Mesendoderm (in vitro differentiated cells): ENCODE measurements around the gene TRIM67.

Experiments
- DNase-seq: peaks from one replicate; pipeline ENCODE4 v3.0.0; 2013
- H2AK5ac ChIP-seq: 2 replicates; pipeline ENCODE4 v1.6.1; 2013; ENCODE audit warnings: low read length, inconsistent platforms
- H2BK120ac ChIP-seq: 2 replicates; pipeline ENCODE4 v1.6.1; 2013; ENCODE audit warnings: low read depth, mild to moderate bottlenecking, low read length, moderate library complexity, mixed read lengths
- H2BK15ac ChIP-seq: replicated peaks from 2 replicates; pipeline ENCODE4 v1.6.1; 2013; ENCODE audit warnings: low read depth, mild to moderate bottlenecking, moderate library complexity
- H2BK5ac ChIP-seq: 2 replicates; pipeline ENCODE4 v1.6.1; 2013; ENCODE audit warnings: low read length, inconsistent platforms
- H3K18ac ChIP-seq: 2 replicates; pipeline ENCODE4 v1.6.1; 2013; ENCODE audit warnings: mild to moderate bottlenecking, low read length, mixed read lengths
- H3K23ac ChIP-seq: one replicate; pipeline ENCODE4 v1.6.1; 2013; ENCODE audit warnings: low read length
- H3K27ac ChIP-seq: 2 replicates; pipeline ENCODE4 v1.5.1; 2013; ENCODE audit warnings: low read depth, mild to moderate bottlenecking, inconsistent platforms, low read length, moderate library complexity
- H3K27me3 ChIP-seq: 2 replicates; pipeline ENCODE4 v1.6.1; 2013; ENCODE audit warnings: low read length, control low read depth, mild to moderate bottlenecking, inconsistent platforms; ENCODE audit not compliant: insufficient read depth, poor library complexity
- H3K36me3 ChIP-seq: 2 replicates; pipeline ENCODE4 v1.6.1; 2013; ENCODE audit warnings: low read length, inconsistent platforms; ENCODE audit not compliant: control insufficient read depth, insufficient read depth
- H3K4ac ChIP-seq: one replicate; pipeline ENCODE4 v1.6.1; 2013; ENCODE audit warnings: low read depth, mild to moderate bottlenecking, low read length, moderate library complexity
- H3K4me1 ChIP-seq: 2 replicates; pipeline ENCODE4 v1.6.1; 2013; ENCODE audit warnings: low read depth, low read length, inconsistent platforms; ENCODE audit not compliant: control insufficient read depth
- H3K4me2 ChIP-seq: 2 replicates; pipeline ENCODE4 v1.6.1; 2013; ENCODE audit warnings: low read length
- H3K4me3 ChIP-seq: 2 replicates; pipeline ENCODE4 v1.5.1; 2013; ENCODE audit warnings: mild to moderate bottlenecking, low read length
- H3K56ac ChIP-seq: one replicate; pipeline ENCODE4 v1.6.1; 2013; ENCODE audit warnings: low read length
- H3K79me1 ChIP-seq: 2 replicates; pipeline ENCODE4 v1.6.1; 2013; ENCODE audit warnings: low read length, inconsistent platforms
- H3K79me2 ChIP-seq: 2 replicates; pipeline ENCODE4 v1.6.1; 2013; ENCODE audit warnings: mild to moderate bottlenecking, low read length; ENCODE audit not compliant: control insufficient read depth, insufficient read depth
- H3K9ac ChIP-seq: 2 replicates; pipeline ENCODE4 v1.6.1; 2013; ENCODE audit warnings: low read length, inconsistent platforms
- H4K5ac ChIP-seq: one replicate; pipeline ENCODE4 v1.6.1; 2013; ENCODE audit warnings: low read length
- H4K8ac ChIP-seq: one replicate; pipeline ENCODE4 v1.6.1; 2013; ENCODE audit warnings: low read depth, mild to moderate bottlenecking, control low read depth, low read length, moderate library complexity
- WGBS: extraction: QIAGEN DNeasy Blood & Tissue Kit; methylation state at CpG from one replicate; pipeline ENCODE4 v1.1.7; 2013; ENCODE audit warnings: low lambda C conversion rate, missing lambda C conversion rate; ENCODE audit not compliant: insufficient coverage; ENCODE audit errors: extremely low coverage; 5-methylcytosine and 5-hydroxymethylcytosine counted together

The TRIM67 gene

GRCh38 chr1:231134624-231135023 is 27.2 kb upstream of the TRIM67 start:
- Histone ChIP-seq H3K79me1 (no peaks in the 10 kb centered on the region), H4K5ac (no peak overlapping the region), H3K27me3 (no peaks in the 10 kb centered on the region), H3K4me3 (no peak overlapping the region), H3K36me3 (no peaks in the 10 kb centered on the region), H2BK5ac (no peak overlapping the region), H3K56ac (no peak overlapping the region), H2AK5ac (no peak overlapping the region), H4K8ac (no peak overlapping the region), H3K4me2 (no peak overlapping the region), H3K23ac (no peak overlapping the region), H3K4ac (no peak overlapping the region), H2BK15ac (no peak overlapping the region), H3K18ac (no peak overlapping the region), H3K27ac (no peak overlapping the region), H2BK120ac (no peak overlapping the region), H3K79me2 (no peaks in the 10 kb centered on the region), H3K4me1 (no peaks in the 10 kb centered on the region), H3K9ac (no peak overlapping the region)
- WGBS, result no CpG with 5 or more reads among the region's 5 CpGs
- DNase-seq, result no peak

GRCh38 chr1:231138236-231138635 is 23.6 kb upstream of the TRIM67 start:
- DNase-seq, result no peak
- Histone ChIP-seq H3K36me3 (no peaks in the 10 kb centered on the region), H3K27me3 (no peaks in the 10 kb centered on the region), H2AK5ac (no peak overlapping the region), H3K18ac (no peak overlapping the region), H2BK120ac (no peak overlapping the region), H3K23ac (no peak overlapping the region), H3K4me1 (no peaks in the 10 kb centered on the region), H3K9ac (no peak overlapping the region), H3K79me1 (no peaks in the 10 kb centered on the region), H3K4me3 (no peak overlapping the region), H4K5ac (no peak overlapping the region), H2BK15ac (no peak overlapping the region), H3K27ac (no peak overlapping the region), H3K4me2 (no peak overlapping the region), H3K56ac (no peak overlapping the region), H2BK5ac (no peak overlapping the region), H3K4ac (no peak overlapping the region), H4K8ac (no peak overlapping the region), H3K79me2 (no peaks in the 10 kb centered on the region)
- WGBS, result no CpG with 5 or more reads among the region's 1 CpG

- no peak overlapping the region for H3K4me3 ChIP-seq
- no peak for DNase-seq
Measured at GRCh38 chr1:231139125-231139649, 22.7 kb upstream of the TRIM67 start.

GRCh38 chr1:231139659-231140654 is 21.9 kb upstream of the TRIM67 start:
- Histone ChIP-seq H3K4me3 (no peak overlapping the region), H2BK15ac (no peak overlapping the region), H3K36me3 (no peaks in the 10 kb centered on the region), H3K9ac (no peak overlapping the region), H2BK5ac (no peak overlapping the region), H3K27ac (no peak overlapping the region), H3K79me2 (no peaks in the 10 kb centered on the region), H3K4ac (no peak overlapping the region), H3K79me1 (no peaks in the 10 kb centered on the region), H4K8ac (no peak overlapping the region), H2AK5ac (no peak overlapping the region), H3K23ac (no peak overlapping the region), H3K27me3 (no peaks in the 10 kb centered on the region), H2BK120ac (no peak overlapping the region), H3K4me2 (no peak overlapping the region), H4K5ac (no peak overlapping the region), H3K18ac (no peak overlapping the region), H3K4me1 (no peaks in the 10 kb centered on the region), H3K56ac (no peak overlapping the region)
- WGBS, result no CpG with 5 or more reads among the region's 8 CpGs
- peak; percentile 9 for DNase-seq

More at GRCh38 chr1:231139125-231139649, 22.7 kb upstream of the TRIM67 start:
- H3K36me3 ChIP-seq, result no peaks in the 10 kb centered on the region
- H3K79me1 ChIP-seq, result no peaks in the 10 kb centered on the region
- H3K4me1 ChIP-seq, result no peaks in the 10 kb centered on the region
- no CpG with 5 or more reads among the region's 3 CpGs for WGBS
- H4K8ac ChIP-seq, result no peak overlapping the region
- no peak overlapping the region for H3K23ac ChIP-seq
- no peak overlapping the region for H2BK15ac ChIP-seq
- no peak overlapping the region for H2AK5ac ChIP-seq
- H3K79me2 ChIP-seq, result no peaks in the 10 kb centered on the region
- H2BK5ac ChIP-seq, result no peak overlapping the region
- no peak overlapping the region for H4K5ac ChIP-seq
- no peak overlapping the region for H2BK120ac ChIP-seq
- no peak overlapping the region for H3K4me2 ChIP-seq
- no peak overlapping the region for H3K56ac ChIP-seq
- H3K27ac ChIP-seq, result no peak overlapping the region
- no peak overlapping the region for H3K4ac ChIP-seq
- H3K18ac ChIP-seq, result no peak overlapping the region
- no peaks in the 10 kb centered on the region for H3K27me3 ChIP-seq
- no peak overlapping the region for H3K9ac ChIP-seq

- Histone ChIP-seq H3K23ac (no peak overlapping the region), H3K4me1 (no peaks in the 10 kb centered on the region), H3K79me1 (no peaks in the 10 kb centered on the region), H3K4me3 (no peak overlapping the region), H3K79me2 (no peaks in the 10 kb centered on the region), H3K56ac (no peak overlapping the region), H3K27ac (no peak overlapping the region), H3K18ac (no peak overlapping the region), H3K27me3 (no peaks in the 10 kb centered on the region), H4K5ac (no peak overlapping the region), H3K4me2 (no peak overlapping the region), H3K9ac (no peak overlapping the region), H4K8ac (no peak overlapping the region), H3K36me3 (no peaks in the 10 kb centered on the region), H3K4ac (no peak overlapping the region), H2BK120ac (no peak overlapping the region), H2BK15ac (no peak overlapping the region), H2BK5ac (no peak overlapping the region), H2AK5ac (no peak overlapping the region)
- WGBS, result no CpG with 5 or more reads among the region's 7 CpGs
- no peak for DNase-seq
Measured at GRCh38 chr1:231144416-231145193, 17.3 kb upstream of the TRIM67 start.
